Measurements from ENCODE around the gene TCFL5.
"Not testable (repeated sequence)": the region's sequence is repeated elsewhere in the genome, so short reads cannot be mapped to it uniquely, and the experiment has no call there.

The TCFL5 gene

GRCh38 chr20:62856931-62857619, 4.5 kb downstream of the TCFL5 start:
- no peaks in the 10 kb centered on the region for H3K9me3 Mint-ChIP-seq
- H3K36me3 Mint-ChIP-seq, result peaks cover 15% of the 10 kb centered on the region
- H3K4me3 Mint-ChIP-seq, result no peak overlapping the region
- H3K4me1 Mint-ChIP-seq, result peaks cover 27% of the 10 kb centered on the region
- no peaks in the 10 kb centered on the region for H3K27me3 Mint-ChIP-seq
- no peak overlapping the region for H3K27ac Mint-ChIP-seq

GRCh38 chr20:62855120-62855519, 6.5 kb downstream of the TCFL5 start:
- Mint-ChIP-seq H3K4me1 (peaks cover 20% of the 10 kb centered on the region), H3K27me3 (no peaks in the 10 kb centered on the region), H3K27ac (no peak overlapping the region), H3K9me3 (no peaks in the 10 kb centered on the region), H3K4me3 (no peak overlapping the region), H3K36me3 (peaks cover 17% of the 10 kb centered on the region)

DNA sequence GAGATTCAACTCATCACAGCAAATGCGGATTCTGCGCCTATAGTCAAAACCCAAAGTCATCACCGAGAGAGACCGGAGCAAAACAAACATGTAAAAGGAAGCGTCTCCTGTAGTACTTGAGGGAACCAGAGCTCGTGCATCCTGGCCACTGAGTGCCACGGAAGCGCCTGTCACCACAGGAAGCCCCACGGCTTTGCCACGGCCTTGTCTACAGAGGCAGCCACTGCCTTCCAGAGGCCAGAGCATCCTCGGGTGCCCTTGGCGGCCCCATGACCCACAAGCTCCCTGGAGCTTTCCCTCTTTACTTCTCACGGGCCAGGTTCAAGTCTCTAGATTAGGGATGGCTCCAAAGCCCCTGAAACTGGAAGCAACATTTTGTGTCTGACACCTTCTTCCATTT, 7.5 kb downstream of the TCFL5 start:
- H3K9me3 Mint-ChIP-seq, result no peaks in the 10 kb centered on the region
- no peak overlapping the region for H3K4me3 Mint-ChIP-seq
- H3K4me1 Mint-ChIP-seq, result peaks cover 13% of the 10 kb centered on the region
- H3K27ac Mint-ChIP-seq, result no peak overlapping the region
- H3K27me3 Mint-ChIP-seq, result no peaks in the 10 kb centered on the region
- peaks cover 18% of the 10 kb centered on the region for H3K36me3 Mint-ChIP-seq

GRCh38 chr20:62853304-62853703, 8.3 kb downstream of the TCFL5 start:
- H3K36me3 Mint-ChIP-seq, result peaks cover 18% of the 10 kb centered on the region
- H3K4me3 Mint-ChIP-seq, H3K27ac Mint-ChIP-seq, H3K4me1 Mint-ChIP-seq, H3K27me3 Mint-ChIP-seq, H3K9me3 Mint-ChIP-seq: not testable (repeated sequence)

DNA sequence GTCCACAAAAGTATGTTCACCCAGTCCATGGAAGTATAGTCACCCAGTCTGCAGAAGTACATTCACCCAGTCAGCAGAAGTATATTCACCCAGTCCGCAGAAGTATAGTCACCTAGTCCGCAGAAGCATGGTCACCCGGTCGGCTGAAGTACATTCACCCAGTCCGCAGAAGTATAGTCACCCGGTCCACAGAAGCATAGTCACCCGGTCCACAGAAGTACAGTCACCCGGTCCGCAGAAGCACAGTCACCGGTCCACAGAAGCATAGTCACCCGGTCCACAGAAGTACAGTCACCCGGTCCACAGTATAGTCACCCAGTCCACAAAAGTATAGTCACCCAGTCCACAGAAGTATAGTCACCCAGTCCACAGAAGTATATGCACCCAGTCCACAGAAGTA, 8.8 kb downstream of the TCFL5 start:
- Mint-ChIP-seq H3K36me3 (peaks cover 15% of the 10 kb centered on the region), H3K27ac (no peak overlapping the region), H3K9me3 (no peaks in the 10 kb centered on the region), H3K27me3 (no peaks in the 10 kb centered on the region), H3K4me3 (no peak overlapping the region), H3K4me1 (peaks cover 5% of the 10 kb centered on the region)

DNA sequence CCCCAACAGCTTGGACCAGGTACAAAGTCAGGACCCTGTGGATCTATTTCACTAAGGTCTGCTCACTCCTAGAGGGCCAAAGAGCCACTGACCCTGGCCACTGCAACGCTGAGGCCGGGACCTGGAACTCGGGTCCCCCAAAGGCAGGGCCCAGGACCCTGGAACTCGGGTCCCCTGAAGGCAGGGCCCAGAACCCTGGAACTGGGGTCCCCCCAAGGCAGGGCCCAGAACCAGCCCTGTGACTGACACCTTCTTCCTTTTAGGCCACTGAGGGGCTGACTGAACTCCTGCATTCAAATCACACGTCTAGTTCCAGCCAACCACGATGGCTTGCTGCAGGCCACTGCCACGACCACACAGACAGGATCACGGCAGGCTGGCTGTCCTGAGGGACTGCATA, 9.4 kb downstream of the TCFL5 start:
- H3K4me1 Mint-ChIP-seq, result peaks cover 2% of the 10 kb centered on the region
- peaks cover 11% of the 10 kb centered on the region for H3K36me3 Mint-ChIP-seq
- no peaks in the 10 kb centered on the region for H3K27me3 Mint-ChIP-seq
- no peaks in the 10 kb centered on the region for H3K9me3 Mint-ChIP-seq
- H3K27ac Mint-ChIP-seq, result no peak overlapping the region
- no peak overlapping the region for H3K4me3 Mint-ChIP-seq

DNA sequence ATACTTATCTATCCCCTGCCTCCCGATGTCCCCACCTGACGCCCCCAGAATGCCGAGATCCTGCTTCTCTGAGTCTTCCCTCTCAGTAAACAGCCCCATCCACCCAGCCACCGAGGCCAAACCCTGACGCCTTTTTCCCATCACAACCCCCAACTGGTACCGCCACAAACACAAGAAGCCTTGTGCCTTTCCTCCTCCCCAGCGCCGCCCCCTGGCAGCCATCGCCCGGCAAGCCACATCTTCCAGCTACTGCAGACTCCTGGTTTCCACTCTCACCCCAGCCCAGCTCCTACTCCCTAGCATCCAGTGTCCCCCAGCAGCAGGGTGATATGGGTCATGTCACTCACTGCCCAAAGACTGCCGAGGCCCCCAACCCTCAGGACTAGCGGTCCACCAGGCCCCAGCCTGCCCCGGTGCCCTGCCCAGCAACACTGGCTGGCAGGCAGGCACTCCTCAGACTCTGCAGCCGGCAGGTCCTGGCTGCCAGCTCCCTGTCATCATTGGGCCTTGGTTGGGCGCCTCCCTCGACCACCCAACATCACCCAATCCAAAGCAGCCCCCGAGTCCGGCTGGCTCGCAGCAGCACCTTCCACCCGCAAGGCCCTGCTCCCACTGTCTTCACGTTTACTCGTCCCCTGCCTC, 11.2 kb downstream of the TCFL5 start:
- no peaks in the 10 kb centered on the region for H3K4me1 Mint-ChIP-seq
- no peaks in the 10 kb centered on the region for H3K27me3 Mint-ChIP-seq
- no peaks in the 10 kb centered on the region for H3K9me3 Mint-ChIP-seq
- H3K27ac Mint-ChIP-seq, result no peak overlapping the region
- H3K36me3 Mint-ChIP-seq, result peaks cover 8% of the 10 kb centered on the region
- H3K4me3 Mint-ChIP-seq, result no peak overlapping the region

DNA sequence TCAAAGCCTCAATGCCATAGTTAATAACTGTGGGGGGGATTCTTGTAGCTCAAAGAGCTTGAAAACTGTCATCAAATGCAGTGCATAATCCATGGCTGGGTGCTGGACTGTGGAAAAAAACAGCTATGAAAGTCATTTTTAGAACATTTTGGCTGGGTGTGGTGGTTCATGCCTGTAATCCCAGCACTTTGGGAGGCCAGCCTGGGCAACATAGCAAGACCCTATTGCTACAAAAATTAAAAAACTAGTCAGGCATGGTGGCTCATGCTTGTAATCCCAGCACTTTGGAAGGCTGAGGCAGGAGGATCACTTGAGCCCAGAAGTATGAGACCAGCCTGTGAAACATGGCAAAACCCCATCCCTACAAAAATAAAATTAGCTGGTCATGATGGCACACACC, 12.2 kb downstream of the TCFL5 start:
- Mint-ChIP-seq H3K36me3 (peaks cover 8% of the 10 kb centered on the region), H3K27ac (no peak overlapping the region), H3K9me3 (no peaks in the 10 kb centered on the region), H3K4me1 (no peaks in the 10 kb centered on the region), H3K4me3 (no peak overlapping the region), H3K27me3 (no peaks in the 10 kb centered on the region)

GRCh38 chr20:62848917-62849316, 12.7 kb downstream of the TCFL5 start:
- H3K27ac Mint-ChIP-seq, H3K4me3 Mint-ChIP-seq, H3K4me1 Mint-ChIP-seq, H3K36me3 Mint-ChIP-seq, H3K9me3 Mint-ChIP-seq, H3K27me3 Mint-ChIP-seq: not testable (repeated sequence)

DNA sequence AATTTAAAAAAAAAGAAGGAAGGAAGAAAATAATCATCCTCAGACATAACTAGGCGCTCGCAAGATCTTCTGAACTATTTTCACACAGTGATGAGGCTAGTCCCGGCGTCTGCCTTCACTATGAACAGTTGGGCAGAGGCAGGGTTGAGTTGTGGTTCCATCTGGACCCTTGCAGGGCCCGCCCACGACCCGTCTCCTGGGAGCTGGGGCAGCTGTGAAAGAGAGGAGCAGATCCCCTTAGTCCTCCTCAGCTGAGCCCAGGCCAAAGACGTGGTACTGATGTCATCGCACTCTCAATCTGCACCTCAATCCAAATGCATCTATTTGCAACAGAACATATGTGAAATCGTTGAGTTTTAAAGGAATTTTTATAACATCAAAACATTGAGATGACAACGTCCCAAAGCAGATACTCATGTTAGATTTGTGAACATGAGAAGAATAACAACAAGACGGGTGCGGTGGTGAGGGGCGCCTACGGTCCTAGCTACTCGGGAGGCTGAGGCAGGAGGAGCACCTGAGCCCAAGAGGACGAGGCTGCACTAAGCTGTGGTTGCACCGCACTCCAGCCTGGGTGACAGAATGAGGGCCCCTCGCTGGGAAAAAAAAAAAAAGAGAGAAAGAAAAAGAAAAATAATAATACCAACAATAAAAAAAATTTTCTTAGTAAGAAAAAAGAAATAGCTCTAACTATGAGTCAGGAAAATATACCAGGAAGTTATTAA, 15.3 kb downstream of the TCFL5 start:
- Mint-ChIP-seq H3K4me1 (no peaks in the 10 kb centered on the region), H3K9me3 (no peaks in the 10 kb centered on the region), H3K27ac (no peak overlapping the region), H3K27me3 (no peaks in the 10 kb centered on the region), H3K36me3 (peaks cover 5% of the 10 kb centered on the region), H3K4me3 (no peak overlapping the region)

- Mint-ChIP-seq H3K4me3 (no peak overlapping the region), H3K4me1 (no peaks in the 10 kb centered on the region), H3K27ac (no peak overlapping the region), H3K36me3 (peaks cover 3% of the 10 kb centered on the region), H3K27me3 (no peaks in the 10 kb centered on the region), H3K9me3 (no peaks in the 10 kb centered on the region)
Measured at GRCh38 chr20:62845416-62846160, 16.0 kb downstream of the TCFL5 start.

GRCh38 chr20:62844182-62844581, 17.4 kb downstream of the TCFL5 start:
- Mint-ChIP-seq H3K27ac (no peak overlapping the region), H3K27me3 (no peaks in the 10 kb centered on the region), H3K36me3 (peaks cover 2% of the 10 kb centered on the region), H3K4me1 (no peaks in the 10 kb centered on the region), H3K9me3 (no peaks in the 10 kb centered on the region), H3K4me3 (no peak overlapping the region)

- Mint-ChIP-seq H3K27ac (no peak overlapping the region), H3K27me3 (no peaks in the 10 kb centered on the region), H3K4me3 (no peak overlapping the region), H3K4me1 (no peaks in the 10 kb centered on the region), H3K36me3 (peaks cover 2% of the 10 kb centered on the region), H3K9me3 (no peaks in the 10 kb centered on the region)
Measured at GRCh38 chr20:62843656-62844055, 18.0 kb downstream of the TCFL5 start.

- H3K4me3 Mint-ChIP-seq, result no peak overlapping the region
- H3K27ac Mint-ChIP-seq, result no peak overlapping the region
- no peaks in the 10 kb centered on the region for H3K4me1 Mint-ChIP-seq
- H3K9me3 Mint-ChIP-seq, result no peaks in the 10 kb centered on the region
- H3K27me3 Mint-ChIP-seq, result no peaks in the 10 kb centered on the region
- peaks cover 2% of the 10 kb centered on the region for H3K36me3 Mint-ChIP-seq
Measured at GRCh38 chr20:62841705-62842212, 19.9 kb downstream of the TCFL5 start.

DNA sequence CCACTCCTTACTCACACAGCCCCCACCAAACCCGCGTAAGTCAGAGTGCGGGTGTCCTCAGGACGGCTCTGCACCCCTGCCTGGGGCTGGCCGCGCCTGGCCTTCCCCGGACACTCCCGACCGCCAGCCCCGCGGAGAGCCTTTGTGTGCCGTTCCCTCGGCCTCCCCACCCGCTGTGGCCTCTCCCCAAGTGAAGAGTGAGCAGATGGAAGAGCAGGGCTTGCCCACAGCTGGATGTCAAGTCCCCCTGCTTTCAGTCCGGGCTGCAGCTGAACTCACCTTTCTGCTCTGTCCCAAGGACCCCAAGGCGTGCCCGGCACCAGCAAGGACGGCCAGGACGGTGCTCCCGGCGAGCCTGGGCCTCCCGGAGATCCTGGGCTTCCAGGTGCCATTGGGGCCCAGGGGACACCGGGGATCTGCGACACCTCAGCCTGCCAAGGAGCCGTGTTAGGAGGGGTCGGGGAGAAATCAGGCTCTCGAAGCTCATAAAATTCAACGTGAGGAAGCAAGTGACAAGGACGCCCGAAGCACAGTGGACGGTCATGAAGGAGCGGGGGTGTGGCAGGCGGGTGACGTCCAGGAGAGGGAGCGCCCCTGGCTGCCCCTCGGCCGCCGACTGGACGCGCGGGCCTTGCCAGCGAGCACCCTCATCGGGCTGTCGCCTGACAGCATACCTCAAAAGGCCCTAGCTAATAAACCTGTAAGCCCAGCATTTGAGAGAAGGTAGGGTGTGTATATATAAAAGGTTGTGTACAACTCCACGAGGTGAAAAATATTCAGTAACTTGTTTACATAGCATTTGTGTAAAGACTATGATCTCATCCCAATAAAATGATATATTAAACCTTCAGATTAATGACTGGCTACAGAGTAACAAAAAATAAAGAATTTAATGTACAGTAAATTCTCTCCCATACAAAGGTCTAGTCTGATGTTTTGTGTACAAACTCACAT, 21.1 kb downstream of the TCFL5 start:
- H3K4me3 Mint-ChIP-seq, result no peak overlapping the region
- no peaks in the 10 kb centered on the region for H3K9me3 Mint-ChIP-seq

More for the DNA sequence above, 21.1 kb downstream of the TCFL5 start:
- H3K36me3 Mint-ChIP-seq, result peaks cover 2% of the 10 kb centered on the region
- no peaks in the 10 kb centered on the region for H3K27me3 Mint-ChIP-seq
- H3K27ac Mint-ChIP-seq, result no peak overlapping the region
- no peaks in the 10 kb centered on the region for H3K4me1 Mint-ChIP-seq
